ELF-1 (cell line): ENCODE results near the gene PDZD2.

ENCODE experiments used
- DNase-seq: peaks from one replicate; pipeline ENCODE4 v3.0.0-alpha.2; 2016; ENCODE audit warnings: low read depth, low spot score

PDZD2 gene

GRCh38 chr5:32135086-32135485 is 496.2 kb downstream of the PDZD2 start:
- DNase-seq: no peak

GRCh38 chr5:32136342-32136741 is 497.4 kb downstream of the PDZD2 start:
- DNase-seq: no peak

GRCh38 chr5:32138839-32139493 is 500.0 kb downstream of the PDZD2 start:
- no peak for DNase-seq

GRCh38 chr5:32143617-32144377 is 504.9 kb downstream of the PDZD2 start:
- DNase-seq: no peak

GRCh38 chr5:32144378-32145207 is 505.7 kb downstream of the PDZD2 start:
- DNase-seq: no peak

- no peak for DNase-seq
These were observed 506.4 kb downstream of the PDZD2 start for GRCh38 chr5:32145378-32145777.

GRCh38 chr5:32147236-32147635 is 508.3 kb downstream of the PDZD2 start:
- DNase-seq: no peak

- no peak for DNase-seq
These were observed 509.0 kb downstream of the PDZD2 start for GRCh38 chr5:32147959-32148358.

GRCh38 chr5:32150366-32150765 is 511.4 kb downstream of the PDZD2 start:
- no peak for DNase-seq

GRCh38 chr5:32151198-32151597 is 512.3 kb downstream of the PDZD2 start:
- no peak for DNase-seq

GRCh38 chr5:32153723-32154122 is 514.8 kb downstream of the PDZD2 start:
- DNase-seq: no peak

- no peak for DNase-seq
These were observed 516.3 kb downstream of the PDZD2 start for GRCh38 chr5:32155211-32155610.

- peak; percentile 39 for DNase-seq
These were observed 517.7 kb downstream of the PDZD2 start for GRCh38 chr5:32156635-32157034.

GRCh38 chr5:32157078-32157477 is 518.1 kb downstream of the PDZD2 start:
- DNase-seq: no peak

GRCh38 chr5:32158679-32158975 is 519.7 kb downstream of the PDZD2 start:
- no peak for DNase-seq

GRCh38 chr5:32159328-32160072 is 520.6 kb downstream of the PDZD2 start:
- no peak for DNase-seq

- DNase-seq: no peak
These were observed 521.3 kb downstream of the PDZD2 start for GRCh38 chr5:32160228-32160627.
